SKM-1 (cell line): ENCODE measurements around the gene SYF2.
"Not testable (repeated sequence)": the region's sequence is repeated elsewhere in the genome, so short reads cannot be mapped to it uniquely, and the experiment has no call there.

Experiments used
- DNase-seq: peaks from one replicate; lab custom pipeline; 2025; ENCODE audit not compliant: unreplicated experiment; lab: John Stamatoyannopoulos, UW

SYF2 gene

GRCh38 chr1:25208092-25208491, 24.2 kb downstream of the SYF2 start:
- DNase-seq = no peak

GRCh38 chr1:25206201-25206600, 26.1 kb downstream of the SYF2 start:
- no peak for DNase-seq

- DNase-seq = no peak
Observed at GRCh38 chr1:25205786-25206185, 26.5 kb downstream of the SYF2 start.

GRCh38 chr1:25204797-25205480, 27.4 kb downstream of the SYF2 start:
- DNase-seq = peak; percentile 83

- DNase-seq = no peak
Observed at GRCh38 chr1:25201006-25201405, 31.3 kb downstream of the SYF2 start.

GRCh38 chr1:25199819-25200620, 32.3 kb downstream of the SYF2 start:
- DNase-seq = no peak

GRCh38 chr1:25198663-25199252, 33.5 kb downstream of the SYF2 start:
- DNase-seq = no peak

- no peak for DNase-seq
Observed at GRCh38 chr1:25197982-25198662, 34.2 kb downstream of the SYF2 start.

GRCh38 chr1:25197235-25197975, 34.9 kb downstream of the SYF2 start:
- DNase-seq = no peak

GRCh38 chr1:25196830-25197229, 35.5 kb downstream of the SYF2 start:
- DNase-seq = no peak

- no peak for DNase-seq
Observed at GRCh38 chr1:25195835-25196234, 36.5 kb downstream of the SYF2 start.

- DNase-seq = no peak
Observed at GRCh38 chr1:25194572-25195020, 37.7 kb downstream of the SYF2 start.

- no peak for DNase-seq
Observed at GRCh38 chr1:25194054-25194453, 38.2 kb downstream of the SYF2 start.

GRCh38 chr1:25193229-25193628, 39.1 kb downstream of the SYF2 start:
- no peak for DNase-seq

- DNase-seq = no peak
Observed at GRCh38 chr1:25192154-25192553, 40.1 kb downstream of the SYF2 start.

- DNase-seq = no peak
Observed at GRCh38 chr1:25190260-25190659, 42.0 kb downstream of the SYF2 start.

GRCh38 chr1:25187904-25188303, 44.4 kb downstream of the SYF2 start:
- DNase-seq = not testable (repeated sequence)

- no peak for DNase-seq
Observed at GRCh38 chr1:25187077-25187476, 45.2 kb downstream of the SYF2 start.

GRCh38 chr1:25186161-25187007, 45.9 kb downstream of the SYF2 start:
- DNase-seq = no peak
